Right lobe of liver (tissue), 4 donors: ENCODE measurements around the gene ZBTB16.

Source experiments
- CTCF ChIP-seq, 4 donors: fragments of 200-600 bp in 3 of 4; fragments of 450-650 bp in 1 of 4; IDR thresholded peaks; one replicate each; pipeline versions ENCODE4 v1.5.1 to v1.8.0; 2016 to 2022; ENCODE audit warnings: antibody characterized with exemption in 4 of 4, mild to moderate bottlenecking in 2 of 4
- POLR2A ChIP-seq: fragments of 450-650 bp; IDR thresholded peaks from one replicate; pipeline ENCODE4 v1.6.1; 2017; ENCODE audit warnings: antibody characterized with exemption, mild to moderate bottlenecking
- donor health status: DM: no; HTN: no; CAD: no.
- donor health status: DM: no; HTN: no; CAD: no.
- donor health status: DM: no; HTN: yes; CAD: no.

- TF ChIP-seq CTCF (IDR thresholded peaks at IDR 0.05) = no peak
- no peak for TF ChIP-seq POLR2A
Measured at GRCh38 chr11:114137838-114138237, 78.3 kb downstream of the ZBTB16 start.
